C4-2B (cell line): ENCODE data around the gene GEMIN8.

Source experiments
- H3K27ac ChIP-seq: fragments of 450-650 bp; 2 replicates; pipeline ENCODE4 v1.5.1; 2017
- ZFX ChIP-seq: fragments of 450-650 bp; IDR thresholded peaks from 2 replicates; pipeline ENCODE4 v1.6.1; 2017
- TF ChIP-seq, protein P1 (sequence below): fragments of 450-650 bp; conservative IDR thresholded peaks from 2 replicates; pipeline ENCODE4 v1.5.1; 2017; ENCODE audit warnings: mild to moderate bottlenecking

GEMIN8 gene

DNA sequence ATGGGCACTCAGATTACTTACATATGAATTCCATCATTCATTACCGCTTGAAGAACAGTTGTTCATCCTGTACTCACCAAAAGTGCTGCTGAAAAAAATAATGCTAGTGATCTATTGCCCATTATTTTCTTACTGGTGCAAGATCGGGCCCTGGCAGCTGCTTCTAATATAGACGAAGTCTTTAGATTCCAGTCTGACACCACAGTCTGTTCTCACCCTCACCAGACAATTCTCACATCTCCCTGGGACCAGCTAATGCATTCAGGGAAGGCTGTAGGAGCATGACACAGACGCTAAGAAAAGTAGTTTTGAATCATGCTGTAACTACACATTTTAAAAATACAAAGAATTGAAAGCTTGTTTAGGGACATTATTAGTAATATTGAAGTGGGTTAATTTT lies 13.8 kb downstream of the GEMIN8 start:
- no peak overlapping the region for H3K27ac ChIP-seq
- TF ChIP-seq, protein P1, sequence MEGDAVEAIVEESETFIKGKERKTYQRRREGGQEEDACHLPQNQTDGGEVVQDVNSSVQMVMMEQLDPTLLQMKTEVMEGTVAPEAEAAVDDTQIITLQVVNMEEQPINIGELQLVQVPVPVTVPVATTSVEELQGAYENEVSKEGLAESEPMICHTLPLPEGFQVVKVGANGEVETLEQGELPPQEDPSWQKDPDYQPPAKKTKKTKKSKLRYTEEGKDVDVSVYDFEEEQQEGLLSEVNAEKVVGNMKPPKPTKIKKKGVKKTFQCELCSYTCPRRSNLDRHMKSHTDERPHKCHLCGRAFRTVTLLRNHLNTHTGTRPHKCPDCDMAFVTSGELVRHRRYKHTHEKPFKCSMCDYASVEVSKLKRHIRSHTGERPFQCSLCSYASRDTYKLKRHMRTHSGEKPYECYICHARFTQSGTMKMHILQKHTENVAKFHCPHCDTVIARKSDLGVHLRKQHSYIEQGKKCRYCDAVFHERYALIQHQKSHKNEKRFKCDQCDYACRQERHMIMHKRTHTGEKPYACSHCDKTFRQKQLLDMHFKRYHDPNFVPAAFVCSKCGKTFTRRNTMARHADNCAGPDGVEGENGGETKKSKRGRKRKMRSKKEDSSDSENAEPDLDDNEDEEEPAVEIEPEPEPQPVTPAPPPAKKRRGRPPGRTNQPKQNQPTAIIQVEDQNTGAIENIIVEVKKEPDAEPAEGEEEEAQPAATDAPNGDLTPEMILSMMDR: no peak
- TF ChIP-seq ZFX: no peak

DNA sequence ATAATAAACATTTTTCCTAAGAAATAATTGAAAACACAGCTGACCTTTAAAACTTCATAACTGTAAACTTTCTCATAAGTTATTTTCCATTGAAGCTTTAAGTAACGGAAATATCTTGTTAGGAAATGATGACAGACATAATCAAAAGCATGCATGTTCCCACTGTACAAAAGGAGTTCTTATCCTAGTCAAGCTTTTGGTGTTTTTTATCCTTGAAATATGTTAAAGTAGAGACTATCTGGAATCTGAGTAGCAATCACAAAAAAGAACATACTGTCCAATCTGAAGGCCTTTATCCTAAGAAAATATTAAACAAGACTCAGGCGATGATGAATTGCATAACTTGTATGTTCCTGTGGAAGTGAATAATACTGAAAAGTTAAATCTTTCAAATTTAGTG lies 14.4 kb downstream of the GEMIN8 start:
- H3K27ac ChIP-seq: no peak overlapping the region
- TF ChIP-seq, protein P1: no peak
- no peak for TF ChIP-seq ZFX

DNA sequence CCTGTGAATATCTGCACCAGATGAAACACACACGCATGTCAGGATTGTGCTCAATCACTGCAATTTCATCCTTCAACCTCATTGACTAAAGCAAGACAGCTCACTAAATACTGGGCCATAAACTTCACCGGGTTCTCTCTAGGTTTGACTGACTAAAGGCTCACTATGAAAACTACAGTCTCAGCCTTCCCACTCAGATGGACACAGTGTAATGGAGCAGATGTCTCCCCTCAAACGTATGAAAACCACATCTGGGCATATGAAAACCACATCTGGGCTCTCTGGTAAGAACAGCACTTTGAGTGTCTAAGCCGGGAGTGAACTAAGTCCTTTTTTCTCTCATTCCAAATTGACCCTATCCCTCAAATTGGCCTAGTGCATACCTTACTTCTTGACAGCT lies 15.2 kb downstream of the GEMIN8 start:
- no peak for TF ChIP-seq ZFX
- TF ChIP-seq, protein P1: no peak
- no peak overlapping the region for H3K27ac ChIP-seq

DNA sequence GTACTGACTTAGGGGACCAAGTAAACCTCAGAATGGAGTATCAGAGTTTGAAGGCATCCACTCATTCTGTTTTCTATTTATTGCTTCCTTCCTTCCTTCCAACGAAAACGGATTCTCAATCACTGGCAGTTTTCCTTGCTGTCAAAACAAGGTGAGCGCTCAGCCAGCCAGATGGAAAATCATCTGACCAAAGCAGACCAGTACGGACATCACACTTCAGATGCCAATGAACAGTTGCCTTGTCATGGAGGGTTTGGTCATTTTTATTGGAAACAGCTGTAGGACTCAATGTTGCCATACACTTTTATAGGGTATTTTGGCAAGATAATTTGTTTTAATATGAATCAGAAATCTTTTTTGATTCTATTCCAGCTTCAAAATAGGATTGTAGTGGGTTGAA lies 16.6 kb downstream of the GEMIN8 start:
- no peak overlapping the region for H3K27ac ChIP-seq
- TF ChIP-seq, protein P1: no peak
- no peak for TF ChIP-seq ZFX

DNA sequence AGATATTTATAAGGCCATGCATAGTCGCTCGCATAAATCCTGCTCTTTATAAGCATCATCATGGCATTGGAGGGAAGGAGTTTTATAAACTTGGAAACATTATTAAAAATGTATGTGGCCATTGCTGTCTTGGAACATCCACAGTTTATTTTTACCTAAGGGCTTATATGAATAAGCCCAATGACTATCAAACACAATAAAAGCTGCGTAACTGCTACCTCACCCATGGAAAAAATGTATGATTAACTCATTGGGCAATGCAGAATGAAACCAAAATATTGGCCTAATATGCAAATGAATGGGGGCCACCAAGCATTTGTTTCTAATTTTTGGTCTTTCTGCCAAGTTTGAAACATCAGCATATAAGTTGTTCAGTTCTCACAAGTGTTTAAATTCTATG lies 19.1 kb downstream of the GEMIN8 start:
- H3K27ac ChIP-seq: no peak overlapping the region
- TF ChIP-seq ZFX: no peak
- TF ChIP-seq, protein P1: no peak

DNA sequence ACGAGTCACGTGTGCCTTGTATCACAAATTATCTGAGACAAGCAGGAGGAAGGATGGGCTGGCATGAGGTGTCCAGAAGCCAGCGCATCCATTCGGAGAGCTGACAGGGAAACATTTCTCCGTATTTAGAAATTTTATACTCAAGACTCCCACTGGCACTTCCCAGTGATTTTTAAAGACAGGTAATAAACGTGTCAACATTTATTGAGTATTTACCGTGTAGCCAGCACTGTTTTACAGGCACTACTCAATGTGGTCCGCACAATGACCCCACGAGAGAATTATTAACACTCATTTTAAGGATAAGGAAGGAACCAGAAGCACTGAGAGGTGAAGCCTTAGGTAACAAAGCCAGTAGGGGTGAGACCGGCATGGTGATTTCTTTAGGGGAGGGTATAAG lies 23.2 kb downstream of the GEMIN8 start:
- TF ChIP-seq ZFX: no peak

DNA sequence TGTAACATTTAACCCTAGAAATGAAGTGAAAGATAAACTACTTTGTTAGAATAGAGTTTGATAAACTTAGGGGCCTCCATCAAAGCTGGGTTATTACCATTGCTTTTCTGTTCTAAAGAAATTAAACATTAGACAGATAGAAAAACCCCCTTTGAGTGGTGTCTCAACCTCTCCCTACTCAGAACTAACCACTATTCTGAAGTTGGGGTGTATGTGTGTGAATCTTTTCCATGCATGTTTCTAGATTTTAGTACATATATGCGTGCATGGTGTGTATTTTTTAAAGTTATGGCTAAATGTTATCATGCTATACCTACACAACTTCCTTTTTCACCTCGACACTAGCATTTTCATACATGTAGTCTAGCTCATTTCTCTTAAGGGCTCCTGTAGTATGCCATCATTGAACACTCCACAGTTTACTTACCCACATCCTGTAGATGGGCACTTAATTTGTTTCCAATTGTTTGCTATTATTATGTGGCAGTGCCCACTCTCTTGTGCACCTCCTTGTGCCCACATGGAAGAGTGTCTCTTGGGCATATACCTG lies 25.7 kb downstream of the GEMIN8 start:
- TF ChIP-seq ZFX: no peak
- no peak overlapping the region for H3K27ac ChIP-seq

More for the DNA sequence above, 23.2 kb downstream of the GEMIN8 start:
- H3K27ac ChIP-seq: no peak overlapping the region

DNA sequence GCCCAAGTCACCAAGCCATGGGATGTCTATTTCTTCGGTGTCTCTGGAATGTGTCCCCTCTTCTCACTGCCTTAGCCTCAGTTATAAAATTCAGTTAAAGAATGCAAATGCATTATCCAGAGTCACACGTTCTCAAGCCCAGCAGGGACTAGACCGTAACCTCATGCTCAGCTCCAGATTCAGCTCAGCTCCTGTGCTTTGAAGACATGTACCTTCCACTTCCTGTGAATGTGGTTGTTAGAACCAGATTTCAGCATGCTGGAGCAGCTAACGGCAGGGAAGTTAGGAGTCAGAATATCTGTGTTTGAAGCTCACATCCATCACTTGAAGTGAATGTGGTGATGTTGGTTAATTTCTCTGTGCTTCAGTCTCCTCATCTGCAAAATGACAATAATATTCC lies 26.7 kb downstream of the GEMIN8 start:
- TF ChIP-seq, protein P1: no peak
- TF ChIP-seq ZFX: no peak
- H3K27ac ChIP-seq: no peak overlapping the region
